RWPE2 (cell line): ENCODE data around the gene HEXD.

Source experiments
- ATAC-seq: fragments of 200-7000 bp; cut with Tn5 transposase; 3 replicates; pipeline ENCODE4 v1.9.1; 2021; ENCODE audit warnings: low read depth
- DNase-seq: peaks from one replicate; pipeline ENCODE4 v3.0.0-alpha.2; 2020; ENCODE audit warnings: low spot score
- H3K27ac ChIP-seq: fragments of 450-650 bp; 2 replicates; pipeline ENCODE4 v1.5.1; 2017; ENCODE audit warnings: mild to moderate bottlenecking; ENCODE audit not compliant: poor library complexity, severe bottlenecking
- H3K27me3 ChIP-seq: fragments of 250-450 bp; sonication (Bioruptor Pico); 2 replicates; pipeline ENCODE4 v1.5.1; 2021; ENCODE audit warnings: mild to moderate bottlenecking, moderate library complexity; ENCODE audit not compliant: insufficient read depth, poor library complexity, severe bottlenecking
- H3K36me3 ChIP-seq: fragments of 250-450 bp; sonication (Bioruptor Pico); 2 replicates; pipeline ENCODE4 v1.5.1; 2020; ENCODE audit warnings: low read depth, mild to moderate bottlenecking, moderate library complexity
- H3K4me1 ChIP-seq: fragments of 250-450 bp; sonication (Bioruptor Pico); 2 replicates; pipeline ENCODE4 v1.5.1; 2021; ENCODE audit warnings: mild to moderate bottlenecking, moderate library complexity; ENCODE audit not compliant: insufficient read depth, poor library complexity, severe bottlenecking
- H3K4me3 ChIP-seq: fragments of 250-450 bp; sonication (Bioruptor Pico); 2 replicates; pipeline ENCODE4 v1.5.1; 2021; ENCODE audit warnings: mild to moderate bottlenecking, moderate library complexity; ENCODE audit not compliant: severe bottlenecking
- H3K9me3 ChIP-seq: fragments of 250-450 bp; sonication (Bioruptor Pico); 2 replicates; pipeline ENCODE4 v1.5.1; 2021; ENCODE audit warnings: mild to moderate bottlenecking, moderate library complexity; ENCODE audit not compliant: severe bottlenecking
- CTCF ChIP-seq: fragments of 450-650 bp; IDR thresholded peaks from one replicate; pipeline ENCODE4 v1.5.1; 2017; ENCODE audit warnings: mild to moderate bottlenecking, moderate library complexity; ENCODE audit not compliant: poor library complexity, severe bottlenecking

HEXD gene

GRCh38 chr17:82463925-82464566, 45.9 kb downstream of the HEXD start:
- DNase-seq: no peak
- H3K27ac ChIP-seq: no peak overlapping the region
- ATAC-seq: no peak
- no peaks in the 10 kb centered on the region for H3K9me3 ChIP-seq
- H3K27me3 ChIP-seq: no peaks in the 10 kb centered on the region
- no peak for TF ChIP-seq CTCF
- no peak overlapping the region for H3K4me3 ChIP-seq
- H3K4me1 ChIP-seq: peaks cover 4% of the 10 kb centered on the region
- H3K36me3 ChIP-seq: peaks cover 39% of the 10 kb centered on the region

DNA sequence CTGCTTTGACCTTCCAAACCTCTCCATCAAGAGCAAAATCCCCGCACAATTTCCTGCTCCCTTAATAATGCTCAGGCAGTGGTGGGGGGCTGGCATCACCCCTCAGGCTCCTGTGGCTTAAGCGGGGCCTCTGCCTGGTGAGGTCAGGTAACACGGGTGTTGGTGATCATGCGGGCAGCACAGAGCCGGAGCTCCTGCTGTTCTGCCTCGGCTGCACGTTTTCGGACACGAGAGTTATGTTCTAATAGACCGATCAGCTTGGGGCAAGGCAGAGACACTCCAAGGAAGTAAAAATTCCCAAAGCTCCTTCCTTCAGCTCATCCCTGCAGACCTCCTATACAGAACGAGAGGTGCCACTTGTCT, 46.4 kb downstream of the HEXD start:
- no peaks in the 10 kb centered on the region for H3K27me3 ChIP-seq
- TF ChIP-seq CTCF: no peak
- H3K36me3 ChIP-seq: peaks cover 43% of the 10 kb centered on the region
- ATAC-seq: no peak
- DNase-seq: no peak
- no peak overlapping the region for H3K27ac ChIP-seq
- no peaks in the 10 kb centered on the region for H3K9me3 ChIP-seq
- peaks cover 1% of the 10 kb centered on the region for H3K4me1 ChIP-seq
- no peak overlapping the region for H3K4me3 ChIP-seq

GRCh38 chr17:82465023-82465603, 47.0 kb downstream of the HEXD start:
- Histone ChIP-seq H3K27me3 (no peaks in the 10 kb centered on the region), H3K9me3 (no peaks in the 10 kb centered on the region), H3K36me3 (peaks cover 44% of the 10 kb centered on the region), H3K27ac (no peak overlapping the region), H3K4me1 (no peaks in the 10 kb centered on the region), H3K4me3 (no peak overlapping the region)
- no peak for TF ChIP-seq CTCF
- ATAC-seq (no peak), DNase-seq (no peak)

GRCh38 chr17:82468692-82469091, 50.5 kb downstream of the HEXD start:
- Histone ChIP-seq H3K9me3 (no peaks in the 10 kb centered on the region), H3K4me1 (no peaks in the 10 kb centered on the region), H3K27me3 (no peaks in the 10 kb centered on the region), H3K36me3 (peaks cover 41% of the 10 kb centered on the region), H3K27ac (no peak overlapping the region), H3K4me3 (no peak overlapping the region)
- no peak for ATAC-seq
- TF ChIP-seq CTCF: no peak
- DNase-seq: no peak

- no peaks in the 10 kb centered on the region for H3K4me1 ChIP-seq
- no peak for DNase-seq
- H3K9me3 ChIP-seq: no peaks in the 10 kb centered on the region
- H3K27me3 ChIP-seq: no peaks in the 10 kb centered on the region
- no peak overlapping the region for H3K27ac ChIP-seq
- no peak for ATAC-seq
- no peak overlapping the region for H3K4me3 ChIP-seq
- no peak for TF ChIP-seq CTCF
- H3K36me3 ChIP-seq: peaks cover 42% of the 10 kb centered on the region
These were observed 51.9 kb downstream of the HEXD start for GRCh38 chr17:82470065-82470464.
